Cardiac muscle cell (in vitro differentiated cells and primary cell): Measurements from ENCODE around the gene ADGRA1. TPM values are rescaled to one million over a fixed set of nuclear protein-coding genes. Genes with fewer than 3 reads are reported as not detected.
A peak's percentile ranks its signal among the peaks of the same experiment; 100 is the strongest.

Source experiments
- DNase-seq, 2 donors: peaks; one replicate each; pipeline versions ENCODE4 v3.0.0 to v3.0.0-alpha.2; 2010 to 2017; ENCODE audit warnings: low read depth in 1 of 2, low spot score in 1 of 2
- H3K27ac ChIP-seq: fragments of 200-600 bp; sonication (generic); 2 replicates; pipeline ENCODE4 v1.5.1; 2016
- H3K27me3 ChIP-seq: fragments of 200-600 bp; sonication (generic); 2 replicates; pipeline ENCODE4 v1.6.0; 2016; ENCODE audit warnings: control low read depth
- H3K36me3 ChIP-seq: fragments of 200-600 bp; sonication (generic); 2 replicates; pipeline ENCODE4 v1.5.1; 2016; ENCODE audit warnings: control low read depth
- H3K4me1 ChIP-seq: fragments of 200-600 bp; sonication (generic); 2 replicates; pipeline ENCODE4 v1.8.1; 2017; ENCODE audit warnings: low read depth, mild to moderate bottlenecking, mixed run types
- H3K4me3 ChIP-seq: fragments of 200-600 bp; sonication (generic); 2 replicates; pipeline ENCODE4 v1.5.1; 2016; ENCODE audit warnings: mild to moderate bottlenecking
- H3K9me3 ChIP-seq: fragments of 200-600 bp; sonication (generic); 2 replicates; pipeline ENCODE4 v1.5.1; 2017; ENCODE audit warnings: low read depth, mild to moderate bottlenecking, control low read depth
- CTCF ChIP-seq: IDR thresholded peaks from 2 replicates; pipeline ENCODE4 v1.5.1; 2012; ENCODE audit warnings: low read depth, mild to moderate bottlenecking, low read length
- polyA plus RNA-seq: library from polyadenylated mRNA; unstranded; fragments of >200 nt; fragmentation: Nextera tagmentation; extraction: Ambion mirVana; gene quantifications from 2 replicates; pipeline ENCODE4 v1.2.1, GENCODE V29; 2016
- total RNA-seq: library from RNA; depleted of rRNA; stranded (reverse); fragments of >200 nt; gene quantifications from 2 replicates; pipeline ENCODE4 v1.2.3, GENCODE V29; 2016

ADGRA1 gene
- total and polyA plus RNA-seq, 2 experiments from 2014 or later, result 0.24 to 0.67 TPM

- H3K4me1 ChIP-seq, result no peaks in the 10 kb centered on the region
- DNase-seq, result no peak
- TF ChIP-seq CTCF, result no peak
- no peak overlapping the region for H3K4me3 ChIP-seq
- H3K36me3 ChIP-seq, result no peaks in the 10 kb centered on the region
- peaks cover 45% of the 10 kb centered on the region for H3K27me3 ChIP-seq
- H3K27ac ChIP-seq, result no peak overlapping the region
- no peaks in the 10 kb centered on the region for H3K9me3 ChIP-seq
Observed at GRCh38 chr10:133097961-133098360, 10.2 kb downstream of the ADGRA1 start.

GRCh38 chr10:133098426-133099124 is 10.9 kb downstream of the ADGRA1 start:
- DNase-seq, result no peak
- H3K27me3 ChIP-seq, result peaks cover 39% of the 10 kb centered on the region
- no peaks in the 10 kb centered on the region for H3K4me1 ChIP-seq
- H3K9me3 ChIP-seq, result no peaks in the 10 kb centered on the region
- H3K27ac ChIP-seq, result no peak overlapping the region
- no peak overlapping the region for H3K4me3 ChIP-seq
- TF ChIP-seq CTCF, result no peak
- H3K36me3 ChIP-seq, result no peaks in the 10 kb centered on the region

GRCh38 chr10:133099571-133099970 is 11.8 kb downstream of the ADGRA1 start:
- Histone ChIP-seq H3K9me3 (no peaks in the 10 kb centered on the region), H3K4me1 (no peaks in the 10 kb centered on the region), H3K36me3 (no peaks in the 10 kb centered on the region), H3K27me3 (peaks cover 29% of the 10 kb centered on the region), H3K27ac (no peak overlapping the region), H3K4me3 (no peak overlapping the region)
- no peak for DNase-seq
- no peak for TF ChIP-seq CTCF

- Histone ChIP-seq H3K27me3 (peaks cover 23% of the 10 kb centered on the region), H3K36me3 (no peaks in the 10 kb centered on the region), H3K9me3 (no peaks in the 10 kb centered on the region), H3K4me1 (no peaks in the 10 kb centered on the region), H3K4me3 (no peak overlapping the region), H3K27ac (no peak overlapping the region)
- TF ChIP-seq CTCF, result no peak
- no peak for DNase-seq
Observed at GRCh38 chr10:133100186-133100585, 12.5 kb downstream of the ADGRA1 start.

- Histone ChIP-seq H3K36me3 (no peaks in the 10 kb centered on the region), H3K9me3 (no peaks in the 10 kb centered on the region), H3K4me1 (no peaks in the 10 kb centered on the region), H3K27ac (no peak overlapping the region), H3K4me3 (no peak overlapping the region), H3K27me3 (peaks cover 16% of the 10 kb centered on the region)
- TF ChIP-seq CTCF, result no peak
- peak in 1 of 2 donors; percentile 55 for DNase-seq
Observed at GRCh38 chr10:133100706-133101415, 13.1 kb downstream of the ADGRA1 start.
